Vagina (tissue), 2 donors: Measurements from ENCODE around the gene URB2. TPM values are rescaled to one million over a fixed set of nuclear protein-coding genes. Genes with fewer than 3 reads are reported as not detected.

ENCODE experiments used
- DNase-seq, 2 donors: peaks; one replicate each; pipeline ENCODE4 v3.0.0-alpha.2; 2017; ENCODE audit errors: extremely low spot score in 2 of 2
- H3K27ac ChIP-seq: fragments of 200-600 bp; sonication (generic); one replicate; pipeline ENCODE4 v1.5.1; 2019
- H3K27me3 ChIP-seq: fragments of 200-600 bp; sonication (generic); one replicate; pipeline ENCODE4 v1.5.1; 2019
- H3K36me3 ChIP-seq, 2 donors: fragments of 200-600 bp; sonication (generic); one replicate each; pipeline ENCODE4 v1.5.1; 2017 to 2019
- H3K4me1 ChIP-seq: fragments of 200-600 bp; sonication (generic); one replicate; pipeline ENCODE4 v1.5.1; 2019
- H3K4me3 ChIP-seq, 2 donors: fragments of 200-600 bp; sonication (generic); 1 replicate in 1 of 2; 2 replicates in 1 of 2; pipeline ENCODE4 v1.5.1; 2016 to 2019
- H3K9me3 ChIP-seq: fragments of 200-600 bp; sonication (generic); one replicate; pipeline ENCODE4 v1.5.1; 2019
- CTCF ChIP-seq, 3 experiments: fragments of 450-650 bp in 2 of 3; fragments of 200-600 bp in 1 of 3; sonication (generic) in 1 of 3; IDR thresholded peaks; one replicate each; pipeline ENCODE4 v1.5.1; 2017 to 2019; ENCODE audit warnings: antibody characterized with exemption in 3 of 3, mild to moderate bottlenecking in 2 of 3, moderate library complexity in 2 of 3
- POLR2A ChIP-seq, 2 donors: fragments of 450-650 bp; IDR thresholded peaks; one replicate each; pipeline ENCODE4 v1.6.1; 2017; ENCODE audit warnings: antibody characterized with exemption in 2 of 2, mild to moderate bottlenecking in 2 of 2, moderate library complexity in 2 of 2
- POLR2AphosphoS5 ChIP-seq, 2 donors: sonication (generic); formaldehyde crosslinking; IDR thresholded peaks; one replicate each; pipeline ENCODE4 v1.9.0; 2017; ENCODE audit warnings: antibody characterized with exemption in 2 of 2, mild to moderate bottlenecking in 2 of 2, low read depth in 1 of 2; ENCODE audit not compliant: insufficient read depth in 1 of 2
- intact Hi-C: fragments of 100-400 bp; cut with DNase I; formaldehyde crosslinking; loops from one replicate; pipeline ENCODE4 v1.15.1; 2023
- total RNA-seq: library from RNA; depleted of rRNA; stranded (reverse); fragments of >200 nt; gene quantifications from one replicate; pipeline ENCODE4 v1.2.3, GENCODE V29; 2016

The URB2 gene
- total RNA-seq, 1 donor from 2014 or later: 9.3 TPM

GRCh38 chr1:229637746-229638145, 11.7 kb downstream of the URB2 start:
- Histone ChIP-seq H3K4me3 (no peak overlapping the region), H3K36me3 (peaks cover 0 to 38% of the 10 kb centered on the region in 2 donors), H3K27me3 (no peaks in the 10 kb centered on the region), H3K4me1 (no peaks in the 10 kb centered on the region), H3K9me3 (no peaks in the 10 kb centered on the region), H3K27ac (no peak overlapping the region)
- TF ChIP-seq POLR2AphosphoS5 (IDR thresholded peaks at IDR 0.05; ENCODE audit: insufficient read depth in 1 of 2, low read depth in 1 of 2) (no peak), CTCF (IDR thresholded peaks at IDR 0.05) (no peak)
- intact Hi-C loops: no loop called here
- no peak for DNase-seq

- Histone ChIP-seq H3K9me3 (no peaks in the 10 kb centered on the region), H3K36me3 (peaks cover 0 to 42% of the 10 kb centered on the region in 2 donors), H3K4me3 (no peak overlapping the region), H3K4me1 (no peaks in the 10 kb centered on the region), H3K27me3 (no peaks in the 10 kb centered on the region), H3K27ac (no peak overlapping the region)
- no peak for DNase-seq
- intact Hi-C loops: no loop called here
- TF ChIP-seq POLR2AphosphoS5 (IDR thresholded peaks at IDR 0.05; ENCODE audit: insufficient read depth in 1 of 2, low read depth in 1 of 2): no peak
- no peak for TF ChIP-seq CTCF (IDR thresholded peaks at IDR 0.05)
- no peak for TF ChIP-seq POLR2A (IDR thresholded peaks at IDR 0.05)
Observed at GRCh38 chr1:229640455-229640854, 14.4 kb downstream of the URB2 start.

GRCh38 chr1:229641306-229641705, 15.3 kb downstream of the URB2 start:
- intact Hi-C loops: no loop called here
- Histone ChIP-seq H3K4me3 (no peak overlapping the region), H3K9me3 (no peaks in the 10 kb centered on the region), H3K27ac (no peak overlapping the region), H3K4me1 (no peaks in the 10 kb centered on the region), H3K27me3 (no peaks in the 10 kb centered on the region), H3K36me3 (peaks cover 0 to 42% of the 10 kb centered on the region in 2 donors)
- no peak for DNase-seq
- TF ChIP-seq POLR2AphosphoS5 (IDR thresholded peaks at IDR 0.05; ENCODE audit: insufficient read depth in 1 of 2, low read depth in 1 of 2): no peak
- no peak for TF ChIP-seq CTCF (IDR thresholded peaks at IDR 0.05)
- no peak for TF ChIP-seq POLR2A (IDR thresholded peaks at IDR 0.05)

- Histone ChIP-seq H3K27me3 (no peaks in the 10 kb centered on the region), H3K36me3 (peaks cover 0 to 43% of the 10 kb centered on the region in 2 donors), H3K27ac (no peak overlapping the region), H3K4me3 (no peak overlapping the region), H3K4me1 (no peaks in the 10 kb centered on the region), H3K9me3 (no peaks in the 10 kb centered on the region)
- intact Hi-C loops: no loop called here
- DNase-seq: no peak
- TF ChIP-seq POLR2A (IDR thresholded peaks at IDR 0.05): no peak
- no peak for TF ChIP-seq POLR2AphosphoS5 (IDR thresholded peaks at IDR 0.05; ENCODE audit: insufficient read depth in 1 of 2, low read depth in 1 of 2)
- TF ChIP-seq CTCF (IDR thresholded peaks at IDR 0.05): no peak
Observed at GRCh38 chr1:229642376-229642775, 16.3 kb downstream of the URB2 start.

- H3K27me3 ChIP-seq: no peaks in the 10 kb centered on the region
- no peaks in the 10 kb centered on the region for H3K4me1 ChIP-seq
- H3K4me3 ChIP-seq: no peak overlapping the region
- TF ChIP-seq CTCF (IDR thresholded peaks at IDR 0.05) (no peak), POLR2A (IDR thresholded peaks at IDR 0.05) (no peak), POLR2AphosphoS5 (IDR thresholded peaks at IDR 0.05; ENCODE audit: insufficient read depth in 1 of 2, low read depth in 1 of 2) (no peak)
- H3K9me3 ChIP-seq: no peaks in the 10 kb centered on the region
- peaks cover 0 to 43% of the 10 kb centered on the region in 2 donors for H3K36me3 ChIP-seq
- no peak overlapping the region for H3K27ac ChIP-seq
- intact Hi-C loops: no loop called here
- no peak for DNase-seq
Observed at GRCh38 chr1:229642970-229643369, 16.9 kb downstream of the URB2 start.
